Glutamatergic neuron (in vitro differentiated cells): ENCODE data around the gene IGFBP7. TPM values are rescaled to one million over a fixed set of nuclear protein-coding genes. Genes with fewer than 3 reads are reported as not detected.
A peak's percentile ranks its signal among the peaks of the same experiment; 100 is the strongest.

Experiments used
- DNase-seq: peaks from one replicate; pipeline ENCODE4 v3.0.0; 2022
- H3K27ac Mint-ChIP-seq: one replicate; pipeline ENCODE4 v1.8.0; 2020; ENCODE audit warnings: mild to moderate bottlenecking, mixed read lengths, inconsistent platforms; ENCODE audit not compliant: unreplicated experiment
- H3K27me3 Mint-ChIP-seq: one replicate; pipeline ENCODE4 v1.8.0; 2020; ENCODE audit warnings: mild to moderate bottlenecking, moderate library complexity, mixed read lengths, inconsistent platforms; ENCODE audit not compliant: unreplicated experiment
- H3K36me3 Mint-ChIP-seq: one replicate; pipeline ENCODE4 v1.8.0; 2020; ENCODE audit warnings: mild to moderate bottlenecking, mixed read lengths, inconsistent platforms; ENCODE audit not compliant: unreplicated experiment
- H3K4me1 Mint-ChIP-seq: one replicate; pipeline ENCODE4 v1.8.0; 2020; ENCODE audit warnings: mild to moderate bottlenecking, low read depth, mixed read lengths, inconsistent platforms; ENCODE audit not compliant: unreplicated experiment
- H3K4me3 Mint-ChIP-seq: one replicate; pipeline ENCODE4 v1.8.0; 2020; ENCODE audit warnings: mild to moderate bottlenecking, mixed read lengths, inconsistent platforms; ENCODE audit not compliant: unreplicated experiment
- H3K9me3 Mint-ChIP-seq: one replicate; pipeline ENCODE4 v1.8.0; 2020; ENCODE audit warnings: mild to moderate bottlenecking, moderate library complexity, mixed read lengths, inconsistent platforms; ENCODE audit not compliant: unreplicated experiment
- total RNA-seq: library from RNA; stranded (reverse); fragmentation: NEBNext Ultra II Directional; extraction: Animal tissue kit (Norgen Biotek cat#: 25700); gene quantifications from one replicate; pipeline ENCODE4 v1.2.1, GENCODE V29; 2021; ENCODE audit not compliant: unreplicated experiment
- TF ChIP-seq, protein P1 (sequence below): fragments of 200-600 bp; sonication (generic); IDR thresholded peaks from one replicate; pipeline ENCODE4 v1.5.0; 2021; ENCODE audit not compliant: partially characterized antibody, unreplicated experiment

Gene IGFBP7
- total RNA-seq, 1 donor from 2014 or later: not detected

DNA sequence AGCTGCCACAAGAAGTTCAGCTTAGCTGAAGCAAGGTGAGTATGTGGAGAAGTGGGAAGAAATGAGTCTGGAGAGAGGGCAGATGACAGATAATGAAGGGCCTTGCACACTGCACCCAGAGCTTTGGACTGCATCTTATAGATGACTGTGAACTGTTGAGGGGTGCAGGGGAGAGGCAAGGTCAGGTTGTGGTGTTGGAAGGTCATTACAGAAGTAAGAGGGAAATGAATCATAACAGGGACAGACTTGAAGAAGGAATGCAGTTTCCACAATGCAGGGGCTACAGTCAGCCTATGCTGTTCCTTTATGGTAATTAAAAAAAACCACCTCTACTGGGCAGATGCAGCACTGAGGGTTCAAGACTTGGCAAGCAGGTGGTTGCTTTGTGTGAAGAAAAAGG is 4.8 kb upstream of the IGFBP7 start:
- DNase-seq: no peak
- peaks cover 4% of the 10 kb centered on the region for H3K4me1 Mint-ChIP-seq
- no peak overlapping the region for H3K4me3 Mint-ChIP-seq
- peaks cover 6% of the 10 kb centered on the region for H3K9me3 Mint-ChIP-seq
- TF ChIP-seq, protein P1, sequence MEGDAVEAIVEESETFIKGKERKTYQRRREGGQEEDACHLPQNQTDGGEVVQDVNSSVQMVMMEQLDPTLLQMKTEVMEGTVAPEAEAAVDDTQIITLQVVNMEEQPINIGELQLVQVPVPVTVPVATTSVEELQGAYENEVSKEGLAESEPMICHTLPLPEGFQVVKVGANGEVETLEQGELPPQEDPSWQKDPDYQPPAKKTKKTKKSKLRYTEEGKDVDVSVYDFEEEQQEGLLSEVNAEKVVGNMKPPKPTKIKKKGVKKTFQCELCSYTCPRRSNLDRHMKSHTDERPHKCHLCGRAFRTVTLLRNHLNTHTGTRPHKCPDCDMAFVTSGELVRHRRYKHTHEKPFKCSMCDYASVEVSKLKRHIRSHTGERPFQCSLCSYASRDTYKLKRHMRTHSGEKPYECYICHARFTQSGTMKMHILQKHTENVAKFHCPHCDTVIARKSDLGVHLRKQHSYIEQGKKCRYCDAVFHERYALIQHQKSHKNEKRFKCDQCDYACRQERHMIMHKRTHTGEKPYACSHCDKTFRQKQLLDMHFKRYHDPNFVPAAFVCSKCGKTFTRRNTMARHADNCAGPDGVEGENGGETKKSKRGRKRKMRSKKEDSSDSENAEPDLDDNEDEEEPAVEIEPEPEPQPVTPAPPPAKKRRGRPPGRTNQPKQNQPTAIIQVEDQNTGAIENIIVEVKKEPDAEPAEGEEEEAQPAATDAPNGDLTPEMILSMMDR: no peak
- H3K36me3 Mint-ChIP-seq: no peaks in the 10 kb centered on the region
- H3K27ac Mint-ChIP-seq: no peak overlapping the region
- peaks cover 18% of the 10 kb centered on the region for H3K27me3 Mint-ChIP-seq

DNA sequence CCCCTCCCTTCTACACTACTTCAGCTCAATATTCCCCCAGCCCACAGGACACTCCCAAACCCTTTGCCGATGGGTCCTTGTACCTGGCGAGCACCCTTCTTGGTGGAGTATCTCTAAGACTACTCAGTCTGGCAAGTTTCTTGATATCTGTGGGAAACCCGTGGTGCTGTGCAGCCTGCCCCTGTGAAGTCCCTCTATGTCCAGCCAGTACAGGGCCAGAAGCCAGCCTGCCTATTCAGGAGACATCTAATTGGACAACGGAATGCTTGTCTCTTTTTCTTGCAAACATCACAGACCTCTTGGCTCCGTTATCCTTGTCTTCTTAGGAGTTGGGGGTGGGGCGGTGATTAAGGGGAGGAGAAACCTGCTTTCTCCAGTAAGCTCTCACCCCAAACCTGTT is 3.7 kb upstream of the IGFBP7 start:
- H3K27ac Mint-ChIP-seq: no peak overlapping the region
- peaks cover 21% of the 10 kb centered on the region for H3K27me3 Mint-ChIP-seq
- peaks cover 4% of the 10 kb centered on the region for H3K4me1 Mint-ChIP-seq
- TF ChIP-seq, protein P1: no peak
- H3K4me3 Mint-ChIP-seq: no peak overlapping the region
- no peaks in the 10 kb centered on the region for H3K36me3 Mint-ChIP-seq
- no peak for DNase-seq
- peaks cover 7% of the 10 kb centered on the region for H3K9me3 Mint-ChIP-seq

DNA sequence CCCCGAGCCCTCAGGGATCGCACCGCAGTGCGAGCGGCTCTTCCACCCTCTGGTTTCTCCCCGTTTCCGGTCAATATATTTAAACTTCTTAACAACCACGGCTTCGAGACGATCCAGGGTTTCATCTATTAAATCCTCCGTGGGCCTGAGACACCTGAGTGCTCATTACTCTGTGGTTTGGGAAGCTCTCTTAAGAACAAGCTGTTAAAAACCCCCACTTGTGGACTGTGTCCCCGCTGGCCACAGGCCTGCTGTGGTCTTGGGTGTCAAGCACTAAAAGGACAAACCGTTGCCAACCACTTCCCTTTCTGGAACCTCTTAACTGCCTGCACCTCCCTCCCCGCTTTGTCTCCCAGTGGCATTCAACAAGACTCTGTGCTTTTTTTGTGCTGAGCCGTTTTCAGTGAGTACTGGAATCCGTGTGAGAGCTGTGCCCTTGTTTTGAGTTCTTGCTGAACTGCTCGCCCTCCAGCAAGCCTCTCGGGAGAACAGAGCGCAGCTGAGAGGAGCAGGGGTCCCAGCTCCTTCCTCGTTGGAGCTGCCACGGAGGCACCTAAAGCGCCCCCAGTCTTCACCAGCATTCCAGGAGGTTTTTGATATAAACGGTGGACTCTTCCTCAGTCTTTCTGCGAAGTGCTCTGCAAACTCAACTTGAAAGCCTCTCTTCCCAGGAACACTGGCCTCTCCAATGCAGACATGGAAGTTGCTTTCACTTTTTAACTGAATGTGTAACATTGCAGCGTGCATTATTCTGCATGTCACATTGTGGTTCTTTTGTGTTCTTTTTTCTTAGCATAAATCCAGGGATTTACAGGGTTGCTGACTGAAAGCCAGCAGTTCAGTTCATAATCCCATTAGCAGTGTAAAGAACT is 691 bp upstream of the IGFBP7 start:
- peak overlapping the region; percentile 93 for H3K4me3 Mint-ChIP-seq
- H3K36me3 Mint-ChIP-seq: no peaks in the 10 kb centered on the region
- TF ChIP-seq, protein P1: no peak
- no peak overlapping the region for H3K27ac Mint-ChIP-seq
- no peak for DNase-seq
- peaks cover 23% of the 10 kb centered on the region for H3K27me3 Mint-ChIP-seq
- H3K4me1 Mint-ChIP-seq: peaks cover 4% of the 10 kb centered on the region
- peaks cover 10% of the 10 kb centered on the region for H3K9me3 Mint-ChIP-seq

DNA sequence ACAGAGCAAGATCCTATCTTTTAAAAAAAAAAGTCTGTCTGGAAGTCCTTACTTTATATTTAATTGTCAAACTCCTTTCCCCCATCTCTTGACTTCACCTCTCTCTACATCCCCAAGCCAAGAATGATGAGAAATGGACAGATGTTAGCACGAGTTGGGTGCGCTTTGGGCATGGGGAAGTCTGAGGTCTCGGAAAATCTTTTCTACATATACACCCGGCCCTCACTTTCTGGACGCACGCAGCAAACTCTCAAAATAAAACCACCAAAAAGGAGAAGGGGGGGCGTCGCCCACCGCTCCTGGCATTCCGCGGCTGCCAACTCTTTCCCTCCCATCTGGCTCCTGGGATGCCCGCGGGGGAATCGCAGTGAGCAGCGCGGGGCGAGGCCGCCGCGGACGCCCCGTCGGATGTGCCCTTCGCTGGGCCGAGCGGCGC is 756 bp downstream of the IGFBP7 start:
- Mint-ChIP-seq H3K36me3 (no peaks in the 10 kb centered on the region), H3K4me3 (peak overlapping the region; percentile 50), H3K4me1 (peaks cover 4% of the 10 kb centered on the region), H3K27me3 (peaks cover 23% of the 10 kb centered on the region), H3K27ac (no peak overlapping the region), H3K9me3 (peaks cover 10% of the 10 kb centered on the region)
- TF ChIP-seq, protein P1: no peak
- no peak for DNase-seq

DNA sequence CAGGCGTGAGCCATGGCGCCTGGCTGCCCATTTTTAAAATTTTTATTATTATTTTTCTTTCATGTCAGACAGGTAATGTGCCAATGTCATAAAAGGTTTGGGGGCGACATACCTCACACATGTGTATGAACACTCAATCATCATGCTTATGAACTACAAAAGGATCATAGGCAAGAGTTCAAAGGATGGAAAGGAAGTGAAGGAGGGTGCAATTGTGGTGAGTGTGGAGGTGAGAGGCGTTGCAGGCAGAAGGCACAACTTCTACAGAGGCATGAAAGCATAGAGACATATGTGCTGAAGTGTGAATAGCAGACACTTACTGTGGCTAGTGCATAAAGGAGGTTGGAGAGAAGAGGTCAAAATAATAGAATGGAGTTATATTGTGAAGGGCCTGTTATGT is 4.0 kb downstream of the IGFBP7 start:
- Mint-ChIP-seq H3K27me3 (peaks cover 17% of the 10 kb centered on the region), H3K4me3 (no peak overlapping the region), H3K4me1 (peaks cover 4% of the 10 kb centered on the region), H3K9me3 (peaks cover 8% of the 10 kb centered on the region), H3K36me3 (no peaks in the 10 kb centered on the region), H3K27ac (no peak overlapping the region)
- TF ChIP-seq, protein P1: no peak
- no peak for DNase-seq
